Measurements from ENCODE around the gene FYN.
A peak's percentile ranks its signal among the peaks of the same experiment; 100 is the strongest.

FYN gene

DNA sequence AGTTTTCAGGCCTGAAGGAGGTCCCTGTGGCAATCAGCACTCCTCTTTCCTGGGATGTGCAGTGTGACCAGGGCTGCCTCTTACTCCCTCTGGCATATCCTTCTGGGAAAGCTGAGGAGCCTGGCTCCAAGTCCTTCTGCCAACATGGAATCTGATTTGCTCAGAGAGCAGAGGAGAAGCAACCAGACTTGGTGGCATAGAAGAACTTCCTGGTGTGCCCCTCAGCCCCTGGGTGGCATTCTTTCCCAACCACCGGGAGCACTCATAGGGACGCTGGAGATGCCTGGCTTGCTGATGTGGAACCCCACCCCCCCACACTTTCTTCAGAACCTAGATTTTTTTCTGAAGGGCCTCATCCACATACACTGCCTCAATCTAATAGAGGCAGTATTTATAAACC, 160.0 kb downstream of the FYN start:
- Histone ChIP-seq H3K4me1 (ENCODE audit: insufficient read depth, low read length) (peaks cover 44% of the 10 kb centered on the region), H3K27ac (ENCODE audit: low read depth, low read length) (no peak overlapping the region), H3K4me3 (ENCODE audit: low read depth in 1 of 2, low read length in 2 of 2) (no peak overlapping the region), H3K9ac (ENCODE audit: low read length) (no peak overlapping the region), H3K9me3 (ENCODE audit: low read length) (no peaks in the 10 kb centered on the region), H3K36me3 (ENCODE audit: insufficient read depth, low read length) (peaks cover 6% of the 10 kb centered on the region), H3K27me3 (ENCODE audit: control insufficient read depth in 1 of 2, insufficient read depth in 2 of 2, low read length in 2 of 2) (no peaks in the 10 kb centered on the region)

DNA sequence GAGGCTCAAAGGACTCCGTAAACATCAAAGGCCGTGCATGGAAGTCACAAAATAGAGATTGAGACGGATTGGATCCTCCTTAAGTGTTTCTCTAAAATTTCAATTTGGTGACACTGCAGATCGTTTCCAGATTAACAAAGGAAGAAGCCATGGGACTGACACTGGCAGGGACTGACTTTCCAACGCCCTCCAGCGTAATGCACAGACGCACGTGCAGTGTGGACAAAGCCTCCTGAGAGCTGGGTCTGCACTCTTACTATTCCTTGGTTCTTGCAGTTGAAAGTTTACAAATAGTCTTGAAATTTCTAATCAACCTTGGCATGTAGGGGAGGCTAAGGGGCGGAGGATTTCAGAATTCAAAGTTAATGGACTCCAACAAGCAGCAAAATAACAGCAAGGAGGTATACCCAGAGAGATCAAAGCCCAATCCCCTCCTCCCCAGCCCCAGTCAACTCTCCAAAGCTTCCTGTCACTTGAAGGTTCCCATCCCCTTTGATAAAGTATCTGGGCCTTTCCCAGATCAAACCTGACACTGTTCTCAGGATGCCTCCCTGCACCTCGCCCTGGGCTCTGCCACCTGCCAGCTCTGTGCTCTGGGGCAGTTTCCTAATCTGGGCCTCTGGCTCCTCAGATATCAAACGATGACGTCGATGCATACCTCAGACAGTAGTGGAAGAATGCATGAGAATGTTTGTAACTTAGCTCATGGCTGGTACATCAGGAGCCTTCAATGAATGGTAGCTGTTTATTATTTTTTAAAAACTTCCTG, 161.1 kb downstream of the FYN start:
- H3K27ac ChIP-seq (ENCODE audit: low read depth, low read length) = peak overlapping the region; percentile 10

DNA sequence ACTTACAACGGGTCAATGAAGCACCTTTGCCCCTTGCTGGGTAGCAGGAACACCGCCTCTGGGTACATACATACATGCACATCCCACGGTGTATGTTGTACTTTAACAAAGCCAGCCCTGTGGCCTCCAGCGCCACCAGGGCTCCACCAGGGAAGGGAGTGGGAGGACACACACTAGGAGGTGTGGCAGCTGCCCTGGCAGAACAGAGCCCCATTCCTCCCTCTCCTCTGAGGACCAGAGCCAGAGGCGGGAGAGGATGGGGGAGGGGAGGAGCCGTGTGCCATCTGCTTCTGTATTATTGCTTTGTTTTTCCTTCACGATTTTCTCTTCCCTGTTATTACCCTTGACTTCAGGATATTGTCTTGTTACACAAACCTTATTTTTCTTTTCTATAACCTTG, 161.8 kb downstream of the FYN start:
- no peaks in the 10 kb centered on the region for H3K27me3 ChIP-seq (ENCODE audit: control insufficient read depth in 1 of 2, insufficient read depth in 2 of 2, low read length in 2 of 2)
- H3K4me1 ChIP-seq (ENCODE audit: insufficient read depth, low read length) = peaks cover 50% of the 10 kb centered on the region
- H3K27ac ChIP-seq (ENCODE audit: low read depth, low read length) = no peak overlapping the region
- H3K36me3 ChIP-seq (ENCODE audit: insufficient read depth, low read length) = no peaks in the 10 kb centered on the region
- H3K9ac ChIP-seq (ENCODE audit: low read length) = no peak overlapping the region
- no peak overlapping the region for H3K4me3 ChIP-seq (ENCODE audit: low read depth in 1 of 2, low read length in 2 of 2)
- H3K9me3 ChIP-seq (ENCODE audit: low read length) = no peaks in the 10 kb centered on the region

More for the DNA sequence above, 161.1 kb downstream of the FYN start:
- Histone ChIP-seq H3K4me3 (ENCODE audit: low read depth in 1 of 2, low read length in 2 of 2) (no peak overlapping the region), H3K4me1 (ENCODE audit: insufficient read depth, low read length) (peaks cover 45% of the 10 kb centered on the region), H3K9me3 (ENCODE audit: low read length) (no peaks in the 10 kb centered on the region), H3K9ac (ENCODE audit: low read length) (no peak overlapping the region), H3K27me3 (ENCODE audit: control insufficient read depth in 1 of 2, insufficient read depth in 2 of 2, low read length in 2 of 2) (no peaks in the 10 kb centered on the region), H3K36me3 (ENCODE audit: insufficient read depth, low read length) (no peaks in the 10 kb centered on the region)

DNA sequence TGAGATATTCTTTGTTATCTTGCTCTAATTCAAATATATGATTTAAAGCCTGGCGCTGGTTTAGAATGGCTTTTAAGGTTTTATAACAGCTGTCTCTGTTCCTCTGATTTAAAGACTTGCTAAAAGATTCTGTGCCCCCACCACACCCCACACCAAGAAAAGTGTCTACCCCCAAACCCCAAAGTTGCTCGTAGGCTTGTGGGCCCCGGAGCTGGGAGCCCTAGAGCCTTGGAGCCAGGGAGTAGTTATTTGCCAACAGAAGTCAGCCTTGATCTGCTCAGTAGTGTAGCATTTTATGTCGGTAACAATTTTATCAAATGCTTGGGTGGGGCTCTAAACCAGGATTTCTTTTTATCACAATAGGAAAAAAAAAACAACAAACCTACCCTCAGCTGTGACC, 162.3 kb downstream of the FYN start:
- H3K27ac ChIP-seq (ENCODE audit: low read depth, low read length) = peak overlapping the region; percentile 35
- H3K4me3 ChIP-seq (ENCODE audit: low read depth in 1 of 2, low read length in 2 of 2) = no peak overlapping the region
- H3K9me3 ChIP-seq (ENCODE audit: low read length) = no peaks in the 10 kb centered on the region
- H3K4me1 ChIP-seq (ENCODE audit: insufficient read depth, low read length) = peaks cover 50% of the 10 kb centered on the region
- no peaks in the 10 kb centered on the region for H3K36me3 ChIP-seq (ENCODE audit: insufficient read depth, low read length)
- H3K9ac ChIP-seq (ENCODE audit: low read length) = no peak overlapping the region
- H3K27me3 ChIP-seq (ENCODE audit: control insufficient read depth in 1 of 2, insufficient read depth in 2 of 2, low read length in 2 of 2) = no peaks in the 10 kb centered on the region

DNA sequence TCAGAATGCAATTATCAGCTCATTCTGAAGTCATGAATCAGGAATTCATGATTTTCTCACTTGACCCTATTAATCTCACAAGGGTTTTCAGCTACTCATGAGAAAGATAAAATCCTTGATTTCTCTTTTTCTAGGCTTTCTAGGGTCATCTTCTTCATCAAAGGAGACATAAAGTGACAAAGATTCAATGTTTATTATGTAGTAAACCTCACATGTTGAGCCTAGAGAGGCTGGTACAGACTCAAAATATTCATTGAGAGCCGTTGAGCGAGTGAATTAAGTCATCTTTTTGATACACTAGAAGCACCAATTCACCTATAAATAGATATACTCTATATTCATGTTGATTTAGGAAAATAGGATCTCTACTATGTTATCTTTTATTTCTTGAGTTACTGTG, 162.8 kb downstream of the FYN start:
- no peak overlapping the region for H3K9ac ChIP-seq (ENCODE audit: low read length)
- no peak overlapping the region for H3K4me3 ChIP-seq (ENCODE audit: low read depth in 1 of 2, low read length in 2 of 2)
- no peaks in the 10 kb centered on the region for H3K27me3 ChIP-seq (ENCODE audit: control insufficient read depth in 1 of 2, insufficient read depth in 2 of 2, low read length in 2 of 2)
- H3K36me3 ChIP-seq (ENCODE audit: insufficient read depth, low read length) = no peaks in the 10 kb centered on the region
- peak overlapping the region; percentile 37 for H3K27ac ChIP-seq (ENCODE audit: low read depth, low read length)
- no peaks in the 10 kb centered on the region for H3K9me3 ChIP-seq (ENCODE audit: low read length)
- peaks cover 50% of the 10 kb centered on the region for H3K4me1 ChIP-seq (ENCODE audit: insufficient read depth, low read length)

DNA sequence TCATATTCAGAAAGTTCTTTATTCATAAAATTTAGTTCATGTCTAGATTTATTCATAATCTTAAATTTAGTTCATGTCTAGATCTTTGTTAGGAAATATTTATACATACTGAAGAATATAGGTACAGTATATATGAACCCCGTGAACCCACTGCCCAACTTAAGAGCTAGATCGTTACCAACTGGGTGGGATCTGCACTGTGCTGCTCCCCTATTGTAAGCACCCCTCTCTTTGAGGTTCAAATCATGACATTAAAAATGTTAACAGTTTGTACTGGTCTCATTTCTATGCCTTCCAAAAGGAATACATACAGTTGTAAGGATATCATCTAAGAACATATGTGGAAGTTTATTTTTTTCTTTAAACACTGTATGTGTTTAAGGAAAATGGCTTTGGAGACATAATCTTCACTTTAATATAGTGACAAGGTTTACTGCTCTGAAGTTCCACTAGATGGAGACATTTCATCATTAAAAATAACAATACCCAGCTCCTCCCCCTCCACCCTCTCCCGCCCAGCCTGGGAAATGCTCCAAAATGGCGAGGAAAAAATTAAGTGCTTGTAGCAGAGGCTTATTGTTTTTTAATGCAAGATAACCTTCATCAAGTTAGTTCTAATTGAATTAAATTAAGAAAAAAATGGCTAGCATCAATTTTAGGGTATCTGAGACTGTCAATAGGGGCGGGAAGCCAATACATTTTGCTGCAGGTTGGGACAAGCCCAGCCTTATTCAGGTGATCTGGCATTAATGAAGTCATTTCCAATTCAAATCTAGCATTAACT, 163.4 kb downstream of the FYN start:
- Histone ChIP-seq H3K4me3 (ENCODE audit: low read depth in 1 of 2, low read length in 2 of 2) (no peak overlapping the region), H3K27me3 (ENCODE audit: control insufficient read depth in 1 of 2, insufficient read depth in 2 of 2, low read length in 2 of 2) (no peaks in the 10 kb centered on the region), H3K4me1 (ENCODE audit: insufficient read depth, low read length) (peaks cover 50% of the 10 kb centered on the region), H3K36me3 (ENCODE audit: insufficient read depth, low read length) (no peaks in the 10 kb centered on the region), H3K27ac (ENCODE audit: low read depth, low read length) (peak overlapping the region; percentile 37), H3K9ac (ENCODE audit: low read length) (no peak overlapping the region), H3K9me3 (ENCODE audit: low read length) (no peaks in the 10 kb centered on the region)

DNA sequence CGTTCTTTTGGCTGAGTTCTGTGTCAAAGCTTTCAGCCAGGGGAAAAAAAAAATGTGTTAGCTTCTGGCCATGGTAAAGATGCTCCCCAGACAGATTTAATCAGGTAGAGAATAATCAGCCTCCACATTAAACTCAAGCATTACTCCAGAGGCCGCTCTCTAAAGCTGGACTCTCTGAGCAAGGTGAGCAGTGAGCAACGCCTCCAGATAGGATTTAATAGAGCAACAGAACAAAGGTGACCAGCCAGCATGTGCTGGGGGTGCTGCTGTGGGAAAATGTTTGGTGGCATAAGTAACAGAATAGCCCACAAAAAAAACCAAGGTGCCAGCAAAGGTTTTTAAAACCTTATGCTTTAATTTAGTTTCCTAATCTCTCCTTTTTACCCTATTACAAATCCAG, 164.1 kb downstream of the FYN start:
- Histone ChIP-seq H3K36me3 (ENCODE audit: insufficient read depth, low read length) (no peaks in the 10 kb centered on the region), H3K9me3 (ENCODE audit: low read length) (no peaks in the 10 kb centered on the region), H3K4me3 (ENCODE audit: low read depth in 1 of 2, low read length in 2 of 2) (no peak overlapping the region), H3K9ac (ENCODE audit: low read length) (no peak overlapping the region), H3K4me1 (ENCODE audit: insufficient read depth, low read length) (peaks cover 44% of the 10 kb centered on the region), H3K27ac (ENCODE audit: low read depth, low read length) (no peak overlapping the region), H3K27me3 (ENCODE audit: control insufficient read depth in 1 of 2, insufficient read depth in 2 of 2, low read length in 2 of 2) (no peaks in the 10 kb centered on the region)

DNA sequence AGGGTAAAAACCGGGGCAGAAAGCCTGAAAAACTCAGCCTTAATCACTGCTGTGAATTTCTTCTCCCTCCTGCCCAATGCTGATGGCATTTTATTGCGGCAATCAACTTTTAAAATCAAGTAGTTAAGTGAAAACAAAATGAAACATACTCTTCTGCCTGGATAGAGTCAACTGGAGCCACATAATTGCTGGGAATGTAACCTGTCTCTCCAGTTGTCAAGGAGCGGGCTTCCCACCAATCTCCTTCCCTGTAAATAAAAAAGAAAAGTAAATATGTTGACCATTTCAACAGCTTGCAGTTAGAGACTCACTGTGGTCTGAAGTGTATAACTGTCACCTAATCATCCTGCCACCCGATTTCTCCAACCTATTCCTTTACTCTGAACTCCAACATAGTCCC, 165.5 kb downstream of the FYN start:
- Histone ChIP-seq H3K27me3 (ENCODE audit: control insufficient read depth in 1 of 2, insufficient read depth in 2 of 2, low read length in 2 of 2) (no peaks in the 10 kb centered on the region), H3K36me3 (ENCODE audit: insufficient read depth, low read length) (peaks cover 14% of the 10 kb centered on the region), H3K4me1 (ENCODE audit: insufficient read depth, low read length) (peaks cover 33% of the 10 kb centered on the region), H3K9me3 (ENCODE audit: low read length) (no peaks in the 10 kb centered on the region), H3K9ac (ENCODE audit: low read length) (no peak overlapping the region), H3K4me3 (ENCODE audit: low read depth in 1 of 2, low read length in 2 of 2) (no peak overlapping the region), H3K27ac (ENCODE audit: low read depth, low read length) (no peak overlapping the region)

DNA sequence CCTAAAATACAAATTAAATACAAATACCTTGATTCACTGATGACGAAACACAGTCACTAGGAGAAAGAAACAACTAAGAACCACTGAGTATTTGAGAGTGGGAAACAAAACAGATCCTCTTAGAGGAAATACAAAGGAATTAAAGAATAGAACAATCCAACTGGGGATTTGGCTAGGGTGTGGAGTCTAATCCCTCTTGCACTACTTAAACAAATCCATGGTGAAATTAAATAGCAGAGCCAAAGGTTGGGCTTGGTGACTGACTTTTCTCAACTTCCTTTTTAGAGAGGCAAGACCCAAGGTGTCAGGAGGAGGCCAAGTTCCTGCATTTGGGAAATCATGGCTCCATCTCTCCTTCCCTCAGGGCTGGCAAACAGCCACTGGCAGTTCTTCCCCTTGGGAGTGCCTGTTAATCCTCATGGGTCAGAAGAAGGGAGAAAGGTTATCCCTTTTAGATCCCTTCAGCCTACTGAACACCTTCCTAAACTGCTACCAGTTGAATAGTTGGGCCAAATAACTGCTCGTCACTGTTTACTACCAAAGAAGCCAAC, 166.3 kb downstream of the FYN start:
- Histone ChIP-seq H3K9me3 (ENCODE audit: low read length) (no peaks in the 10 kb centered on the region), H3K27ac (ENCODE audit: low read depth, low read length) (no peak overlapping the region), H3K27me3 (ENCODE audit: control insufficient read depth in 1 of 2, insufficient read depth in 2 of 2, low read length in 2 of 2) (no peaks in the 10 kb centered on the region), H3K9ac (ENCODE audit: low read length) (no peak overlapping the region), H3K4me3 (ENCODE audit: low read depth in 1 of 2, low read length in 2 of 2) (no peak overlapping the region), H3K4me1 (ENCODE audit: insufficient read depth, low read length) (peaks cover 25% of the 10 kb centered on the region), H3K36me3 (ENCODE audit: insufficient read depth, low read length) (peaks cover 17% of the 10 kb centered on the region)

DNA sequence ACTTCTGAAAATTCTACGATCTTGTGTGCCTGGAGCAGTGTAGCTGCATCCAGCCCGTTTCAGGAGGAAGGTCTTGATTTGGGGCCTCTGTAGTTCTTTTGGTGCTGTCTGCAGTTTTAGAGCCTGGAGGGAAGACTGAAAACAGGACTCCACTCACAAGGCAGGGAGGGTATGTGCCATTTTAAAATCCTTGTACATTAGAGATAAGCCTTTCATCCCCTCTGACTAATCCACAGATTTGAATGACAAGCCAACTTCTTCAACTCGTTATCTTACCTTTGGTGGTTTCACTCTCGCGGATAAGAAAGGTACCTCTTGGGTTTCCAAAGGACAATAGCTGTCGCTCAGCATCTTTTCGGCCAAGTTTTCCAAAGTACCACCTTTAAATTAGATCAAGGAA, 169.5 kb downstream of the FYN start:
- Histone ChIP-seq H3K27me3 (ENCODE audit: control insufficient read depth in 1 of 2, insufficient read depth in 2 of 2, low read length in 2 of 2) (no peaks in the 10 kb centered on the region), H3K4me3 (ENCODE audit: low read depth in 1 of 2, low read length in 2 of 2) (no peak overlapping the region), H3K27ac (ENCODE audit: low read depth, low read length) (no peak overlapping the region), H3K9me3 (ENCODE audit: low read length) (no peaks in the 10 kb centered on the region), H3K9ac (ENCODE audit: low read length) (no peak overlapping the region), H3K36me3 (ENCODE audit: insufficient read depth, low read length) (peaks cover 17% of the 10 kb centered on the region), H3K4me1 (ENCODE audit: insufficient read depth, low read length) (peaks cover 5% of the 10 kb centered on the region)

DNA sequence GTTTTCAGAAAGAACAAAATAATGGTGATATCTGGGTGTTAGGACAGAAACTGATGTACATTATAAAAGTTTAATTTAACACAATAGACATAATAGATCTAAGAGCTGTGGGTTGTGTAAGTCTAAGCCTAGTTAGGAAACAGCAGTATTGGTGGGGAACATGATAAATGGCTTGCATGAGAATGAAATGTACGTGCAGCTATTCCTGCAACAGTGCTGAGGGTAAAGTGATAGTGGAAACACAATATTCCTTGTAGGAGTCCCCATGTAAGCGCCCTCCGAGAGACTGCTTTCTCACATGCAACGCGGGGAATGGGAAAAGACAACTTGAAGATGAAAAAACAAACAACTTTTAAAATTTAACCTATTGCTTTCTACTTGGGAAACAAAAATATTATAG, 171.0 kb downstream of the FYN start:
- Histone ChIP-seq H3K36me3 (ENCODE audit: insufficient read depth, low read length) (peaks cover 17% of the 10 kb centered on the region), H3K4me1 (ENCODE audit: insufficient read depth, low read length) (peaks cover 5% of the 10 kb centered on the region), H3K27ac (ENCODE audit: low read depth, low read length) (no peak overlapping the region), H3K27me3 (ENCODE audit: control insufficient read depth in 1 of 2, insufficient read depth in 2 of 2, low read length in 2 of 2) (no peaks in the 10 kb centered on the region), H3K9ac (ENCODE audit: low read length) (no peak overlapping the region), H3K9me3 (ENCODE audit: low read length) (no peaks in the 10 kb centered on the region), H3K4me3 (ENCODE audit: low read depth in 1 of 2, low read length in 2 of 2) (no peak overlapping the region)
